H1 (cell line): Measurements from ENCODE around the gene MRPL41. TPM values are rescaled to one million over a fixed set of nuclear protein-coding genes. Genes with fewer than 3 reads are reported as not detected.

Source experiments
- CTCF ChIA-PET: fragments of 300-600 bp; sonication (Branson Sonifier 250); formaldehyde crosslinking; loops from one replicate; lab custom pipeline; 2021; ENCODE audit not compliant: partially characterized antibody; lab: Charles Lee
- POLR2A ChIA-PET: fragments of 300-600 bp; sonication (Branson Sonifier 250); formaldehyde crosslinking; loops from one replicate; lab custom pipeline; 2021; ENCODE audit warnings: inconsistent platforms; ENCODE audit not compliant: partially characterized antibody; lab: Charles Lee
- DNase-seq, 2 experiments: peaks; one replicate each; pipeline versions ENCODE4 v3.0.0 to v3.0.0-alpha.2; 2010 to 2022; ENCODE audit warnings: low spot score in 2 of 2, low read depth in 1 of 2, mixed read lengths in 1 of 2
- FAIRE-seq: peaks from 2 replicates; lab custom pipeline; 2011; peaks lifted over from hg19 to GRCh38; lab: Jason Lieb, UNC
- H2AFZ ChIP-seq: 2 replicates; pipeline ENCODE4 v1.8.1; 2012; ENCODE audit warnings: low read length, inconsistent platforms
- H2AK5ac ChIP-seq: 2 replicates; pipeline ENCODE4 v1.6.1; 2013; ENCODE audit warnings: low read depth, low read length
- H2BK120ac ChIP-seq: replicated peaks from 2 replicates; pipeline ENCODE3; 2013; ENCODE audit warnings: low read depth, low read length, inconsistent platforms
- H2BK12ac ChIP-seq: 2 replicates; pipeline ENCODE4 v1.6.1; 2013; ENCODE audit warnings: low read depth, low read length
- H2BK15ac ChIP-seq: 2 replicates; pipeline ENCODE4 v1.6.1; 2013; ENCODE audit warnings: low read length
- H2BK20ac ChIP-seq: 2 replicates; pipeline ENCODE4 v1.6.1; 2013; ENCODE audit warnings: low read length
- H2BK5ac ChIP-seq: 2 replicates; pipeline ENCODE4 v1.6.1; 2013; ENCODE audit warnings: low read depth, low read length
- H3K14ac ChIP-seq: 2 replicates; pipeline ENCODE4 v1.6.1; 2013; ENCODE audit warnings: inconsistent platforms; ENCODE audit not compliant: insufficient read length
- H3K18ac ChIP-seq: 2 replicates; pipeline ENCODE4 v1.6.1; 2013; ENCODE audit warnings: low read length; ENCODE audit errors: extremely low read depth
- H3K23ac ChIP-seq: 2 replicates; pipeline ENCODE4 v1.6.1; 2013; ENCODE audit warnings: inconsistent platforms; ENCODE audit not compliant: insufficient read length
- H3K23me2 ChIP-seq: 2 replicates; pipeline ENCODE4 v1.6.1; 2013; ENCODE audit warnings: low read depth, low read length
- H3K27ac ChIP-seq: 2 replicates; pipeline ENCODE4 v1.6.1; 2011; ENCODE audit warnings: low read depth, low read length, inconsistent platforms
- H3K27me3 ChIP-seq, 4 experiments: replicated peaks in 1 of 4; 1 replicate in 1 of 4; 2 replicates in 3 of 4; pipeline versions ENCODE4 v1.6.1 to v1.8.1; 2011 to 2013; ENCODE audit warnings: low read length in 3 of 4, mild to moderate bottlenecking in 3 of 4, inconsistent platforms in 2 of 4, mixed read lengths in 2 of 4, moderate library complexity in 1 of 4; ENCODE audit not compliant: control insufficient read depth in 3 of 4, insufficient read depth in 3 of 4; ENCODE audit errors: extremely low read depth in 1 of 4
- H3K36me3 ChIP-seq, 4 experiments: 2 replicates each; pipeline versions ENCODE4 v1.6.1 to v1.8.1; 2011 to 2013; ENCODE audit warnings: mild to moderate bottlenecking in 4 of 4, low read length in 3 of 4, moderate library complexity in 2 of 4, control low read depth in 1 of 4, inconsistent platforms in 1 of 4; ENCODE audit not compliant: insufficient read depth in 4 of 4, control insufficient read depth in 2 of 4
- H3K4ac ChIP-seq: replicated peaks from 2 replicates; pipeline ENCODE3; 2013; ENCODE audit warnings: low read length, low read depth, mixed read lengths, inconsistent platforms; ENCODE audit not compliant: insufficient read length
- H3K4me1 ChIP-seq, 4 experiments: replicated peaks in 1 of 4; 1 replicate in 1 of 4; 2 replicates in 3 of 4; pipeline versions ENCODE4 v1.6.1 to v1.8.1; 2011 to 2013; ENCODE audit warnings: low read length in 3 of 4, inconsistent platforms in 2 of 4, mixed read lengths in 1 of 4; ENCODE audit not compliant: insufficient read depth in 4 of 4, control insufficient read depth in 3 of 4
- H3K4me2 ChIP-seq, 2 experiments: 2 replicates each; pipeline versions ENCODE4 v1.6.1 to v1.8.1; 2011 to 2013; ENCODE audit warnings: low read depth in 2 of 2, low read length in 2 of 2, control low read depth in 1 of 2, inconsistent platforms in 1 of 2, mild to moderate bottlenecking in 1 of 2; ENCODE audit not compliant: insufficient read depth in 1 of 2
- H3K4me3 ChIP-seq, 4 experiments: fragments of 200-600, 300-600 bp in 1 of 4; sonication (generic), shearing (Covaris generic), sonication (Bioruptor Twin) in 1 of 4; 2 replicates each; pipeline versions ENCODE4 v1.5.1 to v1.8.1; 2011 to 2016; ENCODE audit warnings: low read length in 4 of 4, low read depth in 3 of 4, control low read depth in 2 of 4, inconsistent platforms in 2 of 4, mild to moderate bottlenecking in 2 of 4, mixed read lengths in 1 of 4, moderate library complexity in 1 of 4; ENCODE audit not compliant: insufficient read depth in 2 of 4; ENCODE audit errors: extremely low read depth in 1 of 4
- H3K56ac ChIP-seq: replicated peaks from 2 replicates; pipeline ENCODE3; 2013; ENCODE audit warnings: low read depth, mild to moderate bottlenecking, mixed read lengths, low read length, inconsistent platforms; ENCODE audit not compliant: insufficient read length
- H3K79me1 ChIP-seq: 2 replicates; pipeline ENCODE4 v1.6.1; 2013; ENCODE audit warnings: low read depth, low read length, control low read depth
- H3K79me2 ChIP-seq, 2 experiments: 2 replicates each; pipeline versions ENCODE4 v1.6.1 to v1.8.1; 2012 to 2013; ENCODE audit warnings: low read length in 2 of 2, mild to moderate bottlenecking in 2 of 2, inconsistent platforms in 1 of 2; ENCODE audit not compliant: insufficient read depth in 2 of 2, control insufficient read depth in 1 of 2
- H3K9ac ChIP-seq, 4 experiments: replicated peaks in 1 of 4; 1 replicate in 1 of 4; 2 replicates in 3 of 4; pipeline versions ENCODE4 v1.6.1 to v1.8.1; 2011 to 2013; ENCODE audit warnings: low read depth in 3 of 4, low read length in 3 of 4, control low read depth in 2 of 4, mild to moderate bottlenecking in 2 of 4, moderate library complexity in 2 of 4, inconsistent platforms in 1 of 4; ENCODE audit errors: extremely low read depth in 1 of 4
- H3K9me3 ChIP-seq, 2 experiments: 2 replicates each; pipeline versions ENCODE4 v1.6.1 to v1.8.1; 2012 to 2013; ENCODE audit warnings: mild to moderate bottlenecking in 2 of 2, moderate library complexity in 2 of 2, control low read depth in 1 of 2, inconsistent platforms in 1 of 2, low read depth in 1 of 2, low read length in 1 of 2, mixed read lengths in 1 of 2; ENCODE audit not compliant: insufficient read depth in 2 of 2
- H4K20me1 ChIP-seq, 2 experiments: replicated peaks in 1 of 2; 2 replicates each; pipeline versions ENCODE3 to v1.8.1; 2011 to 2013; ENCODE audit warnings: inconsistent platforms in 2 of 2, low read length in 2 of 2, mild to moderate bottlenecking in 1 of 2; ENCODE audit not compliant: insufficient read depth in 2 of 2, control insufficient read depth in 1 of 2
- H4K5ac ChIP-seq: 2 replicates; pipeline ENCODE4 v1.6.1; 2013; ENCODE audit warnings: low read length, low read depth, mixed read lengths, inconsistent platforms; ENCODE audit not compliant: insufficient read length
- H4K8ac ChIP-seq: 2 replicates; pipeline ENCODE4 v1.8.0; 2013; ENCODE audit warnings: mild to moderate bottlenecking, moderate library complexity, low read length, inconsistent platforms; ENCODE audit not compliant: insufficient read depth; ENCODE audit errors: extremely low read depth
- H4K91ac ChIP-seq: replicated peaks from 2 replicates; pipeline ENCODE3; 2013; ENCODE audit warnings: low read length, mixed read lengths, inconsistent platforms; ENCODE audit not compliant: insufficient read length
- POLR2A ChIP-seq, 2 experiments: IDR thresholded peaks; 1 replicate in 1 of 2; 2 replicates in 1 of 2; pipeline ENCODE4 v1.6.1; 2011; ENCODE audit warnings: low read depth in 2 of 2, low read length in 2 of 2, mild to moderate bottlenecking in 2 of 2; ENCODE audit errors: control extremely low read depth in 1 of 2
- SAP30 ChIP-seq: fragments of 300-600 bp; sonication (generic); IDR thresholded peaks from 2 replicates; pipeline ENCODE4 v1.7.1; 2012; ENCODE audit warnings: low read length, moderate library complexity, mild to moderate bottlenecking, inconsistent platforms; ENCODE audit not compliant: insufficient read depth, insufficient replicate concordance
- SIX5 ChIP-seq: IDR thresholded peaks from 2 replicates; pipeline ENCODE4 v1.6.1; 2011; ENCODE audit warnings: mild to moderate bottlenecking, low read depth, low read length
- TBP ChIP-seq: IDR thresholded peaks from 2 replicates; pipeline ENCODE4 v1.6.1; 2011; ENCODE audit warnings: low read depth, low read length, improper control_type of control experiment
- WGBS, 2 experiments: shearing (Covaris generic) in 1 of 2; methylation state at CpG; one replicate each; pipeline versions ENCODE4 v1.1.6 to v1.1.7; 2013 to 2015; ENCODE audit warnings: low lambda C conversion rate in 2 of 2, mixed read lengths in 2 of 2, inconsistent platforms in 1 of 2, low coverage in 1 of 2, missing lambda C conversion rate in 1 of 2; ENCODE audit not compliant: insufficient replicate concordance in 2 of 2, insufficient coverage in 1 of 2, insufficient read length in 1 of 2; ENCODE audit errors: extremely low coverage in 1 of 2, missing lambda C conversion rate in 1 of 2; 5-methylcytosine and 5-hydroxymethylcytosine counted together
- polyA plus RNA-seq, 7 experiments: library from polyadenylated mRNA; depleted of rRNA in 3 of 7; stranded (reverse) in 5 of 7; unstranded in 2 of 7; fragments of >200 nt in 5 of 7; fragments of 200-250 nt in 2 of 7; gene quantifications; 1 replicate in 5 of 7; 2 replicates in 1 of 7; 4 replicates in 1 of 7; pipeline versions ENCODE4 v1.2.1 to v1.2.3, GENCODE V29; 2011 to 2013; ENCODE audit warnings: missing spikeins in 2 of 7, mixed read lengths in 2 of 7
- total RNA-seq: library from RNA; stranded (reverse); fragmentation: NEBNext Ultra II Directional; extraction: Animal tissue kit (Norgen Biotek cat#: 25700); gene quantifications from 2 replicates; pipeline ENCODE4 v1.2.1, GENCODE V29; 2021

MRPL41 gene
- total and polyA plus RNA-seq, 2 of the 8 experiments (the other 6 are each of a cell fraction or from before 2014, with no cell fraction given) = 47.2 to 58.1 TPM

DNA sequence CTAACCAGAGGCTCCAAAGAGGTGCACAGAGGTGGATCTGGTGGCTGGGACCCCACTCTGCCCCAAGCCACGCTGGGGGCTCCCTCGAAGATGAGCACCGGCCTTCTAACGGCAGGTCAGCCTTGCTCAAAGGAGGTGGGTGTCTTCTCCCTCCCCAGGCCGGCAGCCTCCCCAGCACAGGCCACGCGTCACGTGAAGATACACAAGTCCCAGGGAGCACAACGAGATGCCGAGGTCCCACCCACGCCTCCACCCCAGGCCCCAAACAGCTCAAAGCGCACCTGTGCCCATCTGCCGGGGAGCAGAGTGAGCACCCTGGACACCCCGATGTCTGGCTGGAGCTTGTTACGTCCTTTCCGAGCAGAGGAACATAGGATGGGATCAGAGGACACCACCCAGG lies 13.6 kb upstream of the MRPL41 start:
- DNase-seq = no peak
- no peak for FAIRE-seq
- no peak overlapping the region for H3K4ac ChIP-seq
- no peak overlapping the region for H2BK15ac ChIP-seq
- H3K27me3 ChIP-seq = no peaks in the 10 kb centered on the region
- ChIA-PET CTCF (interaction anchor here (0.9 to 1.3 kb wide), 4 partner anchors 27 to 44 kb away, joined by 3 to 4 read pairs (median 3); no protein-coding TSS in a partner anchor), POLR2A (interaction anchor here (0.8 kb wide), 1 partner anchor 16 kb away, joined by 3 read pairs; no protein-coding TSS in a partner anchor)
- H3K27ac ChIP-seq = no peak overlapping the region
- no peak overlapping the region for H2AFZ ChIP-seq
- H2AK5ac ChIP-seq = no peak overlapping the region
- no peak overlapping the region for H4K8ac ChIP-seq
- no peak overlapping the region for H3K56ac ChIP-seq
- H3K9ac ChIP-seq = no peak overlapping the region
- no peak overlapping the region for H4K91ac ChIP-seq
- no peaks in the 10 kb centered on the region for H3K79me1 ChIP-seq
- no peaks in the 10 kb centered on the region; a peak in 3 of 7 replicates for H3K4me1 ChIP-seq
- no peak overlapping the region for H2BK12ac ChIP-seq
- no peak overlapping the region for H3K18ac ChIP-seq
- H2BK20ac ChIP-seq = no peak overlapping the region
- H3K36me3 ChIP-seq = no peaks in the 10 kb centered on the region
- 99% methylated on average over 8 of the region's 16 CpGs; no CpG with 5 or more reads in 1 of the 2 experiments for WGBS, 2 experiments
- peaks cover 0 to 2% of the 10 kb centered on the region in 2 experiments; a peak in 1 of 4 replicates for H3K9me3 ChIP-seq
- H4K5ac ChIP-seq = no peak overlapping the region
- no peak overlapping the region for H2BK5ac ChIP-seq
- no peaks in the 10 kb centered on the region for H4K20me1 ChIP-seq
- no peak overlapping the region for H3K4me3 ChIP-seq
- H3K23ac ChIP-seq = no peak overlapping the region
- no peak overlapping the region for H3K14ac ChIP-seq
- H2BK120ac ChIP-seq = no peak overlapping the region
- no peaks in the 10 kb centered on the region for H3K23me2 ChIP-seq
- H3K79me2 ChIP-seq = no peaks in the 10 kb centered on the region
- H3K4me2 ChIP-seq = no peak overlapping the region
- TF ChIP-seq POLR2A (IDR thresholded peaks at IDR 0.05; ENCODE audit: control extremely low read depth in 1 of 2, low read depth in 2 of 2, low read length in 2 of 2) = no peak
- TF ChIP-seq TBP = no peak
- TF ChIP-seq SAP30 = no peak
- no peak for TF ChIP-seq SIX5
